GM21825 (cell line): ENCODE measurements around the gene KCNH2.

Experiments used
- ATAC-seq: cut with Tn5 transposase; IDR thresholded peaks from one replicate; pipeline ENCODE4 v1.9.1; 2021; ENCODE audit warnings: mild to moderate bottlenecking, moderate library complexity; ENCODE audit not compliant: unreplicated experiment

The KCNH2 gene

DNA sequence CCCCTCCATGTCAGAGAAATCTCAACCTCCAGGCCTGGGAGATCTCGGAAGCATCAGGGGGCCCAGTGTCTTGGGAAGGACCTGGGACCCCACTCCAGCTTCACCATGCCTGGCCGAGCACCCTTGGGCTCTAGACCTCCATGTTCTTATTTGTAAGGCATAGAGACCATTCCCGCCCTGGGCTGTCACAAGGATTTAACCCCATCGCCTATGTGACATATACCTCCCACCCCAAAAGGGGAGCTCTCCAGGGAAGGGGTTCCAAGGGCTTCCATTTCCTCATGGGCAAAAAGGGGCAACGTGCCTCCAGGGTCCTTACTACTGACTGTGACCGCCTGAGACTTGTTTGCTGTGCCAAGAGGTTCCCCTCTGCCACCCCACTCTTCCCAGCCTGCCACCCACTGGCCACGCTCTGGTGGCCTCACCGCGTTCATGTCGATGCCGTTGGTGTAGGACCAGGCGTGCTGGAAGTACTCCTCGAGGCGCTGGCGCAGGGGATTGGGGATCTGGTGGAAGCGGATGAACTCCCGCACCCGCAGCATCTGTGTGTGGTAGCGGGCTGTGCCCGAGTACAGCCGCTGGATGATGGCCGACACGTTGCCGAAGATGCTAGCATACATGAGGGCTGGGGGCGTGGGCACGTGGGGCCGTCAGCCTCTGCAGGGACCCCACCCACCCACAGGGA lies 27.5 kb downstream of the KCNH2 start:
- ATAC-seq, result no peak

DNA sequence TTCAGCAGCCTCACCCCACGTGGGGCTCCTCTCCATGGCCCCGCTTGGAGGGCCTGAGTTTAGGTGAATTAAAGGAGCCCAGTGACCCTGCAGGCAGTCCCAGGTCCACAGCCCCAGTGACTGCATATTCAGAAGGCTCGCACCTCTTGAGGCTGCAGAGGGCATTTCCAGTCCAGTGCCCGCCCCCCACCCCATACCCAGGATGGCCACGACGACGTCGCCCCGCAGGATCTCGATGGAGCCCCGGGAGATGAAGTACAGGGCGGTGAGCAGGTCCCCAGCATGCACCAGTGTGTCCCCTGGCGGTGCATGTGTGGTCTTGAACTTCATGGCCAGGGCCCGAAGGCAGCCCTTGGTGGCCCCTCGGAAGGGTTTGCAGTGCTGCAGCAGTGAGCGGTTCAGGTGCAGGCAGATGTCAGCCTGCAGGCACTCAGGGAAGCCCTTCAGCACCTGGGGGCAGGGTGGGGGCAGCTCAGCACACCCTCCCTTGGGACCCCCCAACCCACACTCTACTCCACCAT lies 28.1 kb downstream of the KCNH2 start:
- no peak for ATAC-seq

DNA sequence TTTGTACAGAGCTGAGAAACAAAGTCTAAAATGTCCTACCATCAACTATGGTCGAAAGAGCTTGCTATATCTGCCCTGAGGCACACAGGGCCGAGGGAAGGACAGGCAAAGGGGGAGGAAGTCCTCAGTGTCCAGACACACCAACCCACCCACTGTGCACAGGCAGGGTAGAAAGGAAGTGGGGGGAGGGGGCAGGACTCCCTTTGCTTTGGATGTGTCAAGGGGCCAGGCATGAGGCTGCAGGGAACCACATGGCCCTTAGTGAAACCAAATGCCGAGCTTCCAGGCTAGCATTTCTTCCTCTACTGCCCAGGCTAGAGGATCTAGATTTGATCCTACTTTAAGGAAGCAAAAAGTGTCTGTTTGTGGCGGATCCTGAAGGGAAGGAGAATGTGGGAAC lies 28.6 kb downstream of the KCNH2 start:
- ATAC-seq, result no peak

DNA sequence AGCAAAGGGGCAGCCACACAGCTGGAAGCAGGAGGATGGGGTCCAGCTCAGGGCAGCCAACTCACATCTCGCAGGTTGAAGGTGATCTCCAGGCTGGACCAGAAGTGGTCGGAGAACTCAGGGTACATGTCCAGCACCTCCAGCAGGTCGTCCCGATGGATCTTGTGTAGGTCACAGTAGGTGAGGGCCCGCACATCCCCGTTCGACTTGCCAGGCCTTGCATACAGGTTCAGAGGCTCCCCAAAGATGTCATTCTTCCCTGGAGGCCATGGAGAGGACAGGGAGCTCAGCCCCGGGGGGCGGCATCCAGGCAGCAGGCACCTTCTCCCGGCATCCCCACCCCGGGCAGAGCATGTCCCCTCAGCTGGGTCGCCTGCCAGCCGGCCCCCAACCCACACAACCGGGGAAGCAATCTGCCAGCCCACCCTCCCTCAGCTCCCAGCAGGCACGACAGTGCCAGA lies 29.3 kb downstream of the KCNH2 start:
- no peak for ATAC-seq

DNA sequence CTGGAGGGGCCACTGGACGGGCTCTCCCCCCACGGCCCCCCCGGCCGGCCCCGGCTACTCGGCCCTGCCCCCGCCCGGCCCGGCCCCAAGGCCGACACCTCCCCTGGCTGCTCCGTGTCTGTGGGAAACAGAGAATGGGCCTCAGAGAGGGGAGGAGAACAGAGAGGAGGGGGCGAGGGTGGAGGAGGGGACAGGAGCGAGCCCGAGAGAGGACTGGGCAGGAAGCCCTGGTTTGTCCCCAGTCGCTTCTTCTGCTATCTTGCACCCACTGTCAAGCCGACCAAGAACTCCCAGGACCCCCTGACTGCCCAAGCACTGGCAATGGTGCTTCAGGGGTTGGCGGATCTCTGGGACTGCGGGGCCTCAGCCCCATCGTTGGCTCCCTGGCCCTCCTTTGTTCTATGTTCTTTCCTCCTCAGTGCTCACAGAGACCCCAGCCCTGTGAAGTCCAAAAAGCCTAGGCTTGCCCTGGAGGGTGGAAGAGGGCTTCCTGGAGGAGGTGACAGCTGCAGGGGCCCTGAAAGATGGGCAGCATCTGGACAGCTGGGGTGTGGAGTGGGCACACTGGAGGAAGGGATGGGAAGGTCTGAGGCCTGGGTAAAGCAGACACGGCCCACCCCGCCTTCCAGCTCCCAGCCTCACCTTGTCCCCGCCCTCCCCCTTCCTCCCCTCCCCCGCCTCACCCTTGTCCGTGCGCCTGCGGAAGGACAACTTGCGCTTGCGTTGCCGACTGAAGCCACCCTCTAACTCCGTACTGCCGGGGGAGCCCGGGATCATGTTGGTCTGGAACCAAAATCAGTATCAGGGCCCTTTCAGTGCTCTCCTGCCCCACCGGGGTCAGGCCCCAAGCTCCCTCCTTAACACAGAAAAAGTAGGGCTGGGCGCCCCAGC lies 30.1 kb downstream of the KCNH2 start:
- ATAC-seq, result no peak

DNA sequence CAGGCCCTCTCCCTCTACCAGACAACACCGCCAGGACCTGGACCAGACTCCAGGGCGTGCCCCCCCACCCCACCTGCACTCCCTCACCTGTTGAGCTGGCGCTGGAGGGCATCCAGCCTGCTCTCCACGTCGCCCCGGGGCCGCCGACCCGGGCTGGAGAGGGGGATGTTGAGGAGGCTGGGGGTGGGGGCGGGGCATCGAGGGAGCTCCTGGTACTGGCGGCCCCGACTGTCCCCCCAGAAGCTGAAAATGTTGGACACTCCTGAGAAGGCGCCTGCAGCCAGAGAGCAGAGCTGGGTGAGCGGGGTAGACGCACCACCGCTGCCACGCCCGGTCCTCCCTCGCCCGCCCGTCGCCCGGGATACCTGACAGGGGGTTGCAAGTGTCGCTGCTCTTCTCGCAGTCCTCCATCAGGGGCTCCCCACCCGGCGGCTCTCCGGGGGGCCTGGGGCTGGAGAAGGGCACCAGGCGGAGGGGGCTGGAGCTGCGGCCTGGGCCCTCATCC lies 30.8 kb downstream of the KCNH2 start:
- ATAC-seq, result no peak

DNA sequence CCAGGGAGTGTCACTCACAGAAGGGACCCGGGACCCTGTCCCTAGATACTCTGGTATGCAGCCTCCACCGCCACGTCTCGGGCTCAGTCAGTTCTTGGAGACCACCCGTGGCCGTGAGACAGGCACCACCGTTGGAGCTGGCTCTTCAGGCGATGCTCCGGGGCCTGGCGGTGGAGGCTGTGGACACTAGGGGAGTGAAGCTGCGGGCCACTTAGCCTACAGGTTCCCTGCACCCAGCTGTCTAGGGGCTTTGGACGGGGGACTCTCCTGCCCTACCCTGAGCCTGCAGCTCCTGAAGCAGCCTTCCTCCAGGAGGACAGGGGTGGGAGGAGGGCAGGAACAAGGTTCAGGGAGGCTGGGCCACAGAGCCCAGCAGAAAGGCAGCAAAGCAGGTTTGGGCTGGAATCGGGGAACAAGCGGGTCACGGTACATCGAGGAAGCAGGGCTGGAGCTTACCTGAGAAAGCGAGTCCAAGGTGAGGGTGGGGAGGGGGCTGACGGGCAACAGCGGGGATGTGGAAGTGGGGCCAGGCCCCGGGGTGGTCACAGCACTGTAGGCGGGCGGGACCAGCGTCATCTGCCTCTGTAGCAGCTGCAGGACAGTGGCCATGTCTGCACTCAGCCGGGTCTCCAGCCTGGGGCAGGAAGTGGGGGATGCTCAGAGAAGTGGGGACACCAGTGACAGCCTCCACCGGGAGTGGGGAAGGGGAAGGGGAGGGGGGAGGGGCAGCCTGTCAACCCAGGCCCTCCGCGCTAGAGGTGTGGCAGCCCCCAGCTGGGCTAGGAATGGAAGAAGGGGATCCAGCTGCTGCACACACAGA lies 31.5 kb downstream of the KCNH2 start:
- no peak for ATAC-seq

DNA sequence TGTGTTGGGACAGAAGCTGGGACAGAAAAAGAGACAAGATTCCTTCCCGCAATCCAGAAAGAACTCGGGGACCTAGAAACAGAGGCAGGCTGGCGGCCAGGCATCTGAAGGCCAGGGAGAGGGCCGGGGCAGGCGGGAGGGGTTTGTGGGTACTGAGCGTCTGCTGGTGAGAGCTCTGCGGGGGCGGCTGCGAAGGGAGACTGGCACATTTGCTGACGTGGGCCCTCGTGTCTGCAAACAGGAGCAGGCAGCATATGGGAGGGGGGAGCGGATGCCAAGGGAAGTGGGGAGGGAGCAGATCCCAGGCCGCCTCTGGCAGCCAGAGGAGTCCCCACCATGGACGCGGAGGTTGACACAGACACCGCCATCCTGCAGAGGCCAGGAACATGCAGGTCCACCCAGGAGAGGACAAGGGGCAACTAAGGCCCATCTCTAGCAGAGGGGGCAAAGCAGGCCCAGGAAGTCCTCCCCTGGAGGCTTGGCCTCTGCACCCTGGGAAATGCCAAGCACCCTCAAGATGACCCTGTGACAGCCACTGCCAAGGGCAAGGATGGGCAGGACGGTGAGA lies 32.2 kb downstream of the KCNH2 start:
- ATAC-seq, result no peak

DNA sequence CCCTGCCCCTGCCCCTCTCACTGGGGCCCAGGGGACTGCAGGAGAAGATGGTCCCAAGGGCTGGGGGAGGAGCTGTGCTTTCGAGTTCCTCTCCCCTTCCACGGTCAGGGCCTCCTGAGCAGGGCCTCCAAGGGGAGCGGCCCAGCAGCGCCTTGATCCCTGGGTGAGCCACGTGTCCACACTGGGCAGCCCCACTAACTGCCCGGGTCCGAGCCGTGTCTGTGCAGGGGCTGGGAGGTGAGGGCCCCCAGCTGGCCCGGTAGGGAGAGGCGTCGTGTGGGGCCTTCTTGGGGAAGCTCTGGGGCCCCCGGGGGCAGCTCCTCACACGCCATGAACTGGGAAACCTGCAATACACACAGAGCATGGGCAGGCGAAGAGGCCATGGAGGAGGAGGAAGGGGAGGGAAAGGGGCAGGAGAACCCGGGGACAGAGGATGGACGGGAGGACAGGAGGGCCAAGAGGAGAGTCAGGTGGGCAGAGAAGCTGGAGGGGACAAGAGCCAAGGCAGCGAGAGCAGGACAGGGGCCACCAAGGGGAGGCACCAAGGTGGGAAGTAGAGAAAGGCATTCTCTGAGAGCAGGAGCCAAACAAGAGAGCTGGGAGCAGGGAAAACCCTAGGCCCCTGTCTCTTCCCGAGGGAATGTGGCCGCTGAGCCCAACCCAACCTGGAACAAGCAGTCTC lies 32.8 kb downstream of the KCNH2 start:
- ATAC-seq, result no peak

DNA sequence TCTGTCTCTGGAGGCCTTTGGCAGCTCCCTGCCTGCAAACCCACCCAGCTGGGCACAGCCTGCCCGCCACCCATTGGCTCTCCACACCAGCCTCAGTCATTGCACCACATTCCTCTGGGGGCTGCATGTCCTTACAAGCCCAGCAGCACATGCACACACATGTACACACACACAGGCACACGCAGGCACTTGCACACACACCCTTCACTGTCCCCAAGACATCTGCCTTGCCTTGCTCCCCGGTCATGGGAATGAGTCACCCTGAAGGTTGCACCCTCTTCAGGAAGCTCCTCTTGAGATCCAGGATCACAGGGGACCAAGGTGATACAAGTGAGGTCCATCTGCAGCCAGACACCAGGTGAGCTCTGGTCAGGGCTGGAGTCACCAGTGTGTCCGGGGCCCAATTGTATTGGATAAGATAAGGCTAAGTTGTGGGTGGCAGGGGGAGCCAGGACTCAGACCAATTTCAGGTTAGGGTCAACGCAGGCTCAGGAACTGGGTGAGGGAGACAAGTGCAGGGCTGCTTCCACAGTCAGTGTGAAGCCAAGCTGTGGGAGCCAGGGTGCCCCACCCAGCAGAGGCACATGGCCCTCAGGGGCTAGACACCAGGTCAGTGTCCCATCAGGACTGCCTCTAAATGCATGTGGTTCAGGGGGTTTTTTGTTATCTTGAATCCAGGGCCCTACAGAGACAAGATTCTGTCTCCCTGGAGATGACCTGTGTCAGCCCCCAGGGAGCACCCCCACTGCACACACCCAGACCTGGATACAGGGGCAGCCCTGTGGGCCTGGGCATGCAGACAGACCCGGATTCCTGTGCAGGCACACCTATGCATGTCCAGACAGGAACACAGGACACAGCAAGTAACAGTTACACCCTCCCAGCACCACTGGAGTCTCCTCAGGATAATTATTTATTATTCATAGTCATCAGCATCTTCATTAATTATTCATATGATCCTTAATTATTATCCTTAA lies 33.8 kb downstream of the KCNH2 start:
- ATAC-seq, result no peak

DNA sequence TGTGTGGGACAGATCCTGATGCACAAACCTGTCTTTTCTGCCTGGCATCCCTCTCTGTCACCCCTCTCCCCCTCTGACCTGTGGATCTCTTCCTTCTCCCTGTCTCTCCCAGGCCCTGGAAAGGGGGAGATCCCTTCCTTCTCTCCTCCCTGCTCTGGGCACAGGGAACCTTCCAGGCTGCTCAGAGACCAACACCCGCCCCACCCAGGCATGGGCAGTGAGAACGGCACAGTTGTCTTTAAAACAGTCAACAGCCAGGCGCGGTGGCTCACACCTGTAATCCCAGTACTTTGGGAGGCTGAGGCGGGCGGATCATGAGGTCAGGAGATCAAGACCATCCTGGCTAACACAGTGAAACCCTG lies 34.7 kb downstream of the KCNH2 start:
- ATAC-seq, result no peak

DNA sequence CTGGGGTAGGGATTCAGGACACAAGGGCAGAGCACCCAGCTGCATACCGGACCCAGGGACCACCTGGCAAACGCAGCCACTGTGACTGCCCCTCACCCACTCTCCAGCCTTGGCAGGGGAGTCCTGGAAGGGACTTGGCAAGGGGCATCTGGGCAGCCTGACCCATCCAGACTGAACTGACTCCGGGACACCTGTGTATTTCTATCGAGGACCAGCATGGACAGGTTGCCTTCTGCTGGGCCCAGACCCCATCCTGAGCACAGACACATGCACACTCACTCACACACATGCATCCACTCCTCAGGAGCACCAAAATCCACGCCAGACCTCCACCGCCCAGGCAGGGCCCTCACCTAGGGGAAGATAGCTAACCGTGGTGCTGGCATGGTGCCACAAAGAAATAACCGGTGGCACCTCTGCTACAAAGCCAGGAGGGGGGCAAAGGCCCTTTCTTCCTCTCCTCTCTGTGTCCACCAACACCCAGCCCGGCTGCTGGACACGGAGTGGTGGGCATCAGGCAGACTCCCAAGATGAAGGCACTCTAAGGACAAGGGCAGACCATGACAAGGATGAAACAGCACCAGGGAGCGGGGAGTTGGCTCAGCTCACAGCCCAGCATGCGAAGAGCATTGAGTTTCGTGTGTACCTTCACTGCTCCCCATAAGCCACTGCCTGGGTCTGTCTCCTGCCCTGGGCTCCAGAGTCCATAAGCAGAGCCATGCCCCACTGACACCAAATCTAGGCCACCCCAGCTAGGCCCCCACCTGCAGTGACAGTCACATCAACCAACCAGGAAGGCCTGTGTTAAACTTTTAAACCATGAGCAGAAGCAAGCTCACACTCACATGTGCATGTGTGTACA lies 35.3 kb downstream of the KCNH2 start:
- ATAC-seq, result no peak

DNA sequence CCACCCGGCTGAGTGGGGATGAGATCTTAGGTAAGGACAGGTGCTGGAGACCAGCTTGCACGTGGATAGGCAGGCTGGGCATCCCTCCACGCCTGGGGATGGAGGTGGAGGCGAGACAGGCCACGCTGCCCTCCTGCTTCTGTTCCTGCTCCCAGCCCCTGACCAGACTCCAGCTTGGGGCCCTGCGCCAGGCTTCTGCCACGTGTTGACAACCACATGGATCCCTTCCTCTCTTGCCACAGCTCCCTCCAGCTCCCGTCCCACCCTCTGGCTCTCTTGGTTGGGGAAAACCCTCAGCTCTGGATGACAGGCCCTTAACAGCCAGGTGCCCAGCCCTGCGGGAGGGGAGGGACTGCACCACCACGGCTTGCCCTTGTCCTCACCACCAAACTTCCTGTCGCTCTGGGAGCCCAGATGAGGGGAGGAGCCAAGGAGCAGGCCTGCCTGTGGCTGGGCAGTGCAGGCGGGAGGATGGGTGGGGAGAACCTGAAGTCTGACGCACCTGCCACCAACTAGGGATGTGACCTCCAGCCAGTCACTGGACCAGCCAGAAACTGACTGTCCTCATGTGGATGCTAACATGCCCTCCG lies 36.0 kb downstream of the KCNH2 start:
- ATAC-seq, result peak; percentile 58

DNA sequence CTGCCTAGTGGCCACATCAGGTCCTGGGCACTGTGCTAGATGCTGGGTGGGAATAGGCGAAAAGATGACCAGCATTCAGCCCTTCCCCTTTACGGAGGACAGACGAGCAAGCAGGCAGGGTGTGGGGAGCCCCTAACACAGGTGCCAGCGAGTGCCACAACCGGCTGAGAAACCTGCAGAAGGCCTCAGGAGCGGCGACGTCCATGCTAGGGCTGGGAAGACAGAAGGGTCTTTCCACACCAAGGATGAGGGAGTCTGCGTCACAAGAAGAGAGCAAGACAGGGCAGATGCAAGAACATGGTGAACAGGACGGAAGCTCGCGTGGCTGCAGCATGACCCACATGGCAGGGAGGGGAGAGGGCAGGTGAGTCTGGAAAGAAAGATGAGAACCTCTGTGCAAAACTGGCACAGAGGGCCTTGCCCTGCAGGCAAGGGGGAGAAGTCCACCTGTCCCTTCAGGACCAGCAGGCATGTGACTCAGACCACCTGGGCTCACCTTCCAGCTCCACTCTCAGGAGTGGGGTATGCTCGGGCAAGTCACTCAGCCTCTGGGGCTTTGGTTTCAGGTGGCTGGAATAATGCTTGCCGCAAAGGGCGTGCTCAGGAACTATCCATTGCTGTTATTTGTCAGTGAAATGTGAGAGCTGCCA lies 36.6 kb downstream of the KCNH2 start:
- no peak for ATAC-seq

DNA sequence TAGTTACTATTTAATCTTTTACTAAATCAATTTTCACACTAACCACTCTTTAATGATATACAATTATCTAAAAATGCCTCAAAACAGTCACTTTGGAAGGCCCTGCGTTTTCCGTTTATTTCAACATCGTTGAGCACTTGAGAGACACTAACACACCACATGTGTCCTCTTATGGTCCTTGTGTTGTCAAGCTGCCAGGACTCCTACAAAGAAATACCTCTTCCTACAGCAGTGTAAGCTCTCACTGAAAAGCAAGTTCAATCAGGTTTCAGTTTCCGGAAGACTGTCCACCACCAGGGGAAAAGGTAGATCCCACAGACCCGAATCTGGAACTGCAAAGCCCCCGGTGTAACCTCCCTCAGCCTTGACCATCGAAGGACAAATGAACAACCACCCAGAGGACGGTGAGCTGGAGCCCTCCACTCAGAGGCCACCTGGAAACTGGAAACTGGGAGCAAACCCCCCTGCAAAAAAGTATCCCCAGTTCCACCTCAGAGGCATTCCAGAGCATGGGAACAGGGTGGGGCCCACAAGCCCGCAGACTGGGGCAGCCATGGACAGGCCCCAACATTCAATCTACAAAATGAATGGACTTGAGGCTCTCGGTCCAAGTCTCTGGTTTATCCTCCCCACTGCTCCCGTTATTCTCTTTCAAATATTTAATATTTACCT lies 37.6 kb downstream of the KCNH2 start:
- ATAC-seq, result no peak

DNA sequence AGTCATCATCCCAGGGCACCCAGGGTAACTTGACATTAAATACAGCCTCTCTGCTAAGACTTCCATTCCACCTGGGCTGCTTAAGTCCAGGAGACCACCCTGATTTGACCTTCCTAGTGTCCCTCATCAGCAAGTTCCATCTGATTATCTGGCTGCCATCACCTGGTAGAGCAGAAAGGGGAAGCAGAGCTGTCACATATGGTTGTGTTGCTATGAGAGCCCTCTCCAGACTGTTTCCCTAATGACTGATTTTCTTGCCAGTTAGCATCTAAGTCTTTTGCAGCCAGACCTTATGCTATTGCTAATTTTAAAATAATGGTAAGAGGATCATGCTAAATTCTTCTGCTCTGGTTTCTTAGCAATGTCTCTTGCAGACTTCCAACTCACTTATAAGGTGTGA lies 38.7 kb downstream of the KCNH2 start:
- no peak for ATAC-seq

DNA sequence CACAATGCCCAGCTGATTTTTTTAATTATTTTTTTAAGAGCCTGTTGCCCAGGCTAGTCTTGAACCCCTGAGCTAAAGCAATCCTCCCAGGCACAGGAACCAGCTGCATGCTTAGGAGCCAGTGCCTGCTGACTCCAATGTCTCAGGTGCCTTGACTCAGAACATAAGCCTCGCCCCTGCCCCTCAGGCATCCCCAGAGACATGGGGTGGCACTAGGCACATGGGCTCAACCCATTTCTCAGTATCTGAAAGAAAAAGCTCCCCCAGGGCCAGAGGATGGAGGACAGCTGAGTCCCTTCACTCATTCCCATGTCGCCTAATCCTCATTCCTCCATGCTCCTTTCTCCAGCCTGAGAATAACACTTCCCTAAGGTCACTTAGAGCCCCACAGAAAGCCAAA lies 39.1 kb downstream of the KCNH2 start:
- no peak for ATAC-seq
